ENCODE measurements around the gene ZC3HAV1L. TPM values are rescaled to one million over a fixed set of nuclear protein-coding genes. Genes with fewer than 3 reads are reported as not detected.

The ZC3HAV1L gene
- total and polyA plus RNA-seq, 7 experiments from 2014 or later = 0.13 to 26.7 (median 0.59) TPM; not detected in 1

GRCh38 chr7:139034855-139035585, 822 bp downstream of the ZC3HAV1L start:
- Histone ChIP-seq H3K4me3 (ENCODE audit: low read length) (peak overlapping the region; percentile 55), H3K9me3 (ENCODE audit: control insufficient read depth in 2 of 3, low read length in 3 of 3) (no peaks in the 10 kb centered on the region), H3K27me3 (ENCODE audit: control insufficient read depth in 2 of 2, insufficient read depth in 2 of 2, low read length in 2 of 2) (no peaks in the 10 kb centered on the region), H3K36me3 (ENCODE audit: control insufficient read depth in 2 of 3, insufficient read depth in 3 of 3, low read length in 3 of 3) (no peaks in the 10 kb centered on the region), H3K27ac (ENCODE audit: low read depth, low read length) (no peak overlapping the region), H3K4me1 (ENCODE audit: control insufficient read depth in 2 of 2, insufficient read depth in 2 of 2, low read length in 2 of 2) (peaks cover 0 to 6% of the 10 kb centered on the region in 2 donors)
- intact Hi-C loops (cut with micrococcal nuclease) = loop anchor here (1.0 to 5.0 kb wide), 4 partner anchors 9 to 148 kb away; no protein-coding TSS in a partner anchor
- Mint-ChIP-seq H3K4me3 (peak overlapping the region; percentile 49 to 91 (median 80)), H3K36me3 (peaks cover 0 to 7% (median 0%) of the 10 kb centered on the region in 5 donors), H3K27ac (peak overlapping the region in 1 of 9 donors; percentile 86), H3K27me3 (no peaks in the 10 kb centered on the region), H3K9me3 (peaks cover 0 to 4% (median 0%) of the 10 kb centered on the region in 11 donors), H3K4me1 (peaks cover 7 to 43% (median 12%) of the 10 kb centered on the region in 7 donors)
- ChIA-PET CTCF (interaction anchor here (0.7 to 1.3 kb wide), 3 partner anchors 18 to 100 kb away, joined by 3 read pairs; no protein-coding TSS in a partner anchor), POLR2A (interaction anchor here (1.4 kb wide), 1 partner anchor 11 kb away, joined by 5 read pairs; no protein-coding TSS in a partner anchor)
- DNase-seq (peak in 1 of 9 donors; percentile 44), ATAC-seq (peak; percentile 50)

- no peak overlapping the region for H3K27ac Mint-ChIP-seq
- Histone ChIP-seq H3K9me3 (ENCODE audit: control insufficient read depth in 2 of 3, low read length in 3 of 3) (no peaks in the 10 kb centered on the region), H3K27me3 (ENCODE audit: control insufficient read depth in 2 of 2, insufficient read depth in 2 of 2, low read length in 2 of 2) (no peaks in the 10 kb centered on the region), H3K4me1 (ENCODE audit: control insufficient read depth in 2 of 2, insufficient read depth in 2 of 2, low read length in 2 of 2) (peaks cover 0 to 6% of the 10 kb centered on the region in 2 donors), H3K4me3 (ENCODE audit: low read length) (no peak overlapping the region), H3K27ac (ENCODE audit: low read depth, low read length) (no peak overlapping the region), H3K36me3 (ENCODE audit: control insufficient read depth in 2 of 3, insufficient read depth in 3 of 3, low read length in 3 of 3) (no peaks in the 10 kb centered on the region)
- intact Hi-C loops (cut with micrococcal nuclease) = loop anchor here in 1 of 2 donors (2.0 kb wide), 1 partner anchor 18 kb away; no protein-coding TSS in a partner anchor
- no peak for DNase-seq
- peaks cover 0 to 11% (median 0%) of the 10 kb centered on the region in 5 donors for H3K36me3 Mint-ChIP-seq
- H3K27me3 Mint-ChIP-seq = no peaks in the 10 kb centered on the region
- peak overlapping the region; percentile 15 to 91 (median 79) for H3K4me3 Mint-ChIP-seq
- ChIA-PET CTCF (interaction anchor here (1.3 kb wide), 1 partner anchor 24 kb away, joined by 3 read pairs; no protein-coding TSS in a partner anchor), POLR2A (no interaction called here)
- H3K9me3 Mint-ChIP-seq = peaks cover 0 to under 1% (median 0%) of the 10 kb centered on the region in 11 donors
- peaks cover 7 to 40% (median 11%) of the 10 kb centered on the region in 7 donors for H3K4me1 Mint-ChIP-seq
- ATAC-seq = no peak
These were observed 1.5 kb downstream of the ZC3HAV1L start for GRCh38 chr7:139034336-139034735.

- Mint-ChIP-seq H3K9me3 (no peaks in the 10 kb centered on the region), H3K27ac (peak overlapping the region in 1 of 9 donors; percentile 65), H3K27me3 (no peaks in the 10 kb centered on the region), H3K36me3 (peaks cover 0 to 13% (median 0%) of the 10 kb centered on the region in 5 donors), H3K4me3 (peak overlapping the region in 3 of 10 donors; percentile 20 to 86 (median 24)), H3K4me1 (peaks cover under 1 to 37% (median 11%) of the 10 kb centered on the region in 7 donors)
- no peak for ATAC-seq
- intact Hi-C loops (cut with micrococcal nuclease) = loop anchor here in 1 of 2 donors (2.0 kb wide), 1 partner anchor 17 kb away; no protein-coding TSS in a partner anchor
- Histone ChIP-seq H3K36me3 (ENCODE audit: control insufficient read depth in 2 of 3, insufficient read depth in 3 of 3, low read length in 3 of 3) (no peaks in the 10 kb centered on the region), H3K27ac (ENCODE audit: low read depth, low read length) (no peak overlapping the region), H3K4me3 (ENCODE audit: low read length) (no peak overlapping the region), H3K27me3 (ENCODE audit: control insufficient read depth in 2 of 2, insufficient read depth in 2 of 2, low read length in 2 of 2) (no peaks in the 10 kb centered on the region), H3K4me1 (ENCODE audit: control insufficient read depth in 2 of 2, insufficient read depth in 2 of 2, low read length in 2 of 2) (peaks cover 0 to 6% of the 10 kb centered on the region in 2 donors), H3K9me3 (ENCODE audit: control insufficient read depth in 2 of 3, low read length in 3 of 3) (no peaks in the 10 kb centered on the region)
- ChIA-PET CTCF (interaction anchor here (1.6 kb wide), 1 partner anchor 16 kb away, joined by 4 read pairs; no protein-coding TSS in a partner anchor), POLR2A (no interaction called here)
- DNase-seq = no peak
These were observed 2.3 kb downstream of the ZC3HAV1L start for GRCh38 chr7:139033346-139034114.

- Mint-ChIP-seq H3K27me3 (no peaks in the 10 kb centered on the region), H3K36me3 (peaks cover 0 to 18% (median 0%) of the 10 kb centered on the region in 5 donors), H3K27ac (no peak overlapping the region), H3K4me1 (peaks cover 0 to 38% (median 11%) of the 10 kb centered on the region in 7 donors), H3K4me3 (no peak overlapping the region), H3K9me3 (no peaks in the 10 kb centered on the region)
- ChIA-PET POLR2A (interaction anchor here (0.7 kb wide), 1 partner anchor 13 kb away, joined by 4 read pairs; no protein-coding TSS in a partner anchor), CTCF (interaction anchor here (0.6 to 1.6 kb wide), 2 partner anchors 15 to 89 kb away, joined by 3 to 4 read pairs; no protein-coding TSS in a partner anchor)
- Histone ChIP-seq H3K9me3 (ENCODE audit: control insufficient read depth in 2 of 3, low read length in 3 of 3) (no peaks in the 10 kb centered on the region), H3K27ac (ENCODE audit: low read depth, low read length) (no peak overlapping the region), H3K4me3 (ENCODE audit: low read length) (no peak overlapping the region), H3K27me3 (ENCODE audit: control insufficient read depth in 2 of 2, insufficient read depth in 2 of 2, low read length in 2 of 2) (no peaks in the 10 kb centered on the region), H3K36me3 (ENCODE audit: control insufficient read depth in 2 of 3, insufficient read depth in 3 of 3, low read length in 3 of 3) (no peaks in the 10 kb centered on the region), H3K4me1 (ENCODE audit: control insufficient read depth in 2 of 2, insufficient read depth in 2 of 2, low read length in 2 of 2) (peaks cover 0 to 6% of the 10 kb centered on the region in 2 donors)
- DNase-seq (no peak), ATAC-seq (no peak)
- intact Hi-C loops (cut with micrococcal nuclease) = no loop called here
These were observed 3.4 kb downstream of the ZC3HAV1L start for GRCh38 chr7:139032473-139032872.

- Histone ChIP-seq H3K4me3 (ENCODE audit: low read length) (no peak overlapping the region), H3K9me3 (ENCODE audit: control insufficient read depth in 2 of 3, low read length in 3 of 3) (no peaks in the 10 kb centered on the region), H3K27ac (ENCODE audit: low read depth, low read length) (no peak overlapping the region), H3K27me3 (ENCODE audit: control insufficient read depth in 2 of 2, insufficient read depth in 2 of 2, low read length in 2 of 2) (no peaks in the 10 kb centered on the region), H3K4me1 (ENCODE audit: control insufficient read depth in 2 of 2, insufficient read depth in 2 of 2, low read length in 2 of 2) (no peaks in the 10 kb centered on the region), H3K36me3 (ENCODE audit: control insufficient read depth in 2 of 3, insufficient read depth in 3 of 3, low read length in 3 of 3) (no peaks in the 10 kb centered on the region)
- CTCF ChIA-PET = interaction anchor here (1.2 kb wide), 2 partner anchors 11 to 12 kb away, joined by 4 read pairs; no protein-coding TSS in a partner anchor
- ATAC-seq (no peak), DNase-seq (no peak)
- no peaks in the 10 kb centered on the region for H3K9me3 Mint-ChIP-seq
- no peak overlapping the region for H3K4me3 Mint-ChIP-seq
- H3K27me3 Mint-ChIP-seq = no peaks in the 10 kb centered on the region
- POLR2A ChIA-PET = no interaction called here
- H3K27ac Mint-ChIP-seq = no peak overlapping the region
- H3K36me3 Mint-ChIP-seq = peaks cover 0 to 23% (median 0%) of the 10 kb centered on the region in 5 donors
- intact Hi-C loops (cut with micrococcal nuclease) = no loop called here
- H3K4me1 Mint-ChIP-seq = peaks cover 0 to 31% (median 10%) of the 10 kb centered on the region in 7 donors
These were observed 6.5 kb downstream of the ZC3HAV1L start for GRCh38 chr7:139029353-139029752.

GRCh38 chr7:139026551-139026950, 9.3 kb downstream of the ZC3HAV1L start:
- peaks cover 0 to 31% (median 0%) of the 10 kb centered on the region in 5 donors for H3K36me3 Mint-ChIP-seq
- CTCF ChIA-PET = interaction anchor here (1.9 kb wide), 1 partner anchor 9 kb away, joined by 13 read pairs; no protein-coding TSS in a partner anchor
- Histone ChIP-seq H3K27me3 (ENCODE audit: control insufficient read depth in 2 of 2, insufficient read depth in 2 of 2, low read length in 2 of 2) (no peaks in the 10 kb centered on the region), H3K36me3 (ENCODE audit: control insufficient read depth in 2 of 3, insufficient read depth in 3 of 3, low read length in 3 of 3) (no peaks in the 10 kb centered on the region), H3K4me1 (ENCODE audit: control insufficient read depth in 2 of 2, insufficient read depth in 2 of 2, low read length in 2 of 2) (no peaks in the 10 kb centered on the region), H3K9me3 (ENCODE audit: control insufficient read depth in 2 of 3, low read length in 3 of 3) (no peaks in the 10 kb centered on the region), H3K27ac (ENCODE audit: low read depth, low read length) (no peak overlapping the region), H3K4me3 (ENCODE audit: low read length) (no peak overlapping the region)
- H3K27ac Mint-ChIP-seq = peak overlapping the region in 1 of 9 donors; percentile 4
- ATAC-seq (no peak), DNase-seq (no peak)
- H3K4me3 Mint-ChIP-seq = no peak overlapping the region
- H3K27me3 Mint-ChIP-seq = no peaks in the 10 kb centered on the region
- POLR2A ChIA-PET = interaction anchor here (0.7 kb wide), 2 partner anchors 12 to 40 kb away, joined by 4 read pairs; no protein-coding TSS in a partner anchor
- H3K4me1 Mint-ChIP-seq = peaks cover 0 to 18% (median 0%) of the 10 kb centered on the region in 7 donors
- intact Hi-C loops (cut with micrococcal nuclease) = no loop called here
- no peaks in the 10 kb centered on the region for H3K9me3 Mint-ChIP-seq

All from naive thymus-derived CD4-positive, alpha-beta T cell (primary cell).